Stimulated activated naive CD8-positive, alpha-beta T cell treated with anti-CD3 and anti-CD28 coated beads, Interleukin-15, Interleukin-2, amounts not matched to agents 100 U/mL and 50 U/mL, for 24 hours (primary cell): ENCODE results near the gene UBASH3A.
"Not testable (repeated sequence)": the region's sequence is repeated elsewhere in the genome, so short reads cannot be mapped to it uniquely, and the experiment has no call there.

Source experiments
- ATAC-seq: fragments of 150-1000 bp; cut with Tn5 transposase; one replicate; pipeline ENCODE4 v1.10.0; 2021
- DNase-seq: peaks from one replicate; pipeline ENCODE4 v3.0.0; 2021

The UBASH3A gene

DNA sequence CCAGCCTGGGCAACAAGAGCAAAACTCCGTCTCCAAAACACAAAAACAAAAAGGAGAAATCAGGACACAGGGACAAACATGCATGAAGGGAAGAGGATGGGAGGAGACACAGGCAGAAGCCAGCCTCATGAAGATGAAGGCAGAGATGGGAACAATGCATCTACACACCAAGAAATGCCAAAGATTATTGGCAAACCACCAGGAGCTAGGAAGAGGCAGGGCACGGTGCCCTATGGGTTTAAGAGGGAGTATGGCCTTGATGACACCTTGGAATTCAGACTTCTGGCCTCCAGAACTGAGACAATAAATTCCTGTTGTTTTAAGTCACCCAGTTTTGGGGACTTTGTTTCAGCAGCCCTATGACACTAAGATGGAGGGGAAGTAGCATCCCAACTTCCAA is 13.0 kb upstream of the UBASH3A start:
- ATAC-seq, result no peak
- DNase-seq, result no peak

DNA sequence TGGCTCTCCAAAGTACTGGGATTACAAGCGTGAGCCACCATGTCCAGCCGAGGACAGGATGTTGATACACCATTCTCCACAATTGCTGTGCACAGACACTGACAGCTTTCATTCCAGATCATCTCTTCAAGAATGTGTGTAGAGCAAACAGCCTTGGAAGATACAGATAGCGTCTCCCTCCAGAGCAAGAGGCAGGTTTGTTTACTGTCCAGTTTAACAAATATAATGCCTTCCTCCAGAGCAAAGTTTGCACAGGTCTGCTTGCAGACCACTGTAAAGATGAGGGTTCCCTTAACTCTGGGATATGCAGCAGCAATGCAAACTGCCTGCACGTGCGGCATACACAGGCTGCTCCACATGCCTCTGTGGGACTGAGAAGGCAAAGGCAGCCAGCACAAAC is 12.4 kb upstream of the UBASH3A start:
- ATAC-seq, result no peak

DNA sequence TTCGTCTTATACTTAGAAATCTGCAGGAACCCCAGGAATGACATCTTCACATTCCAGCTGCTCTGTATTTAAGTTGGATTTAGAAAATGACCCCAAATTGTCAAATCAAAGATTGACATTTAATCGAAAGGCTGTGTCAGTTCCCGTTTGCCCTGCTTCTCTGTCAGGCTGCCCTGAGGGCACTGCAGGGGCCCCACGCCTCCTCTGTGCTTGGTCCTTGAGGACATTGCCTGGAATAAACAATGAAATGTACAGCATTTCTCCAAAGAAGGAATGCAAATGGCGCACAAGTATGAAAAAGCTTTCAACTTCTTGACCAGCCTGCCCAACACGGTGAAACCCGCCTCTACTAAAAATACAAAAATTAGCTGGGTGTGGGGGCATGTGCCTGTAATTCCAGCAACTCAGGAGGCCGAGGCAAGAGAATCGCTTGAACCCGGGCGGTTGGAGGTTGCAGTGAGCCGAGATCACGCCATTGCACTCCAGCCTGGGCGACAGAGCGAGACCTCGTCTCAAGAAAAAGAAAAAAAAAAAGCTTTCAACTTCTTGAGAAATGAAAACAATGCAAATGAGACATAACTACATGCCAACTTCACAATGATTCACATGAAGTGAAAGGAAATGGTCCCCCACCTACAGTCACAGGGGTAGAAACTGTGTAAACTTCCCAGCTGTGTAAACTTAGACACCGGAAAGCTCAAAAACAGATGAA is 10.8 kb upstream of the UBASH3A start:
- peak; percentile 97 for ATAC-seq
- no peak for DNase-seq

More for the DNA sequence above, 12.4 kb upstream of the UBASH3A start:
- DNase-seq, result no peak

DNA sequence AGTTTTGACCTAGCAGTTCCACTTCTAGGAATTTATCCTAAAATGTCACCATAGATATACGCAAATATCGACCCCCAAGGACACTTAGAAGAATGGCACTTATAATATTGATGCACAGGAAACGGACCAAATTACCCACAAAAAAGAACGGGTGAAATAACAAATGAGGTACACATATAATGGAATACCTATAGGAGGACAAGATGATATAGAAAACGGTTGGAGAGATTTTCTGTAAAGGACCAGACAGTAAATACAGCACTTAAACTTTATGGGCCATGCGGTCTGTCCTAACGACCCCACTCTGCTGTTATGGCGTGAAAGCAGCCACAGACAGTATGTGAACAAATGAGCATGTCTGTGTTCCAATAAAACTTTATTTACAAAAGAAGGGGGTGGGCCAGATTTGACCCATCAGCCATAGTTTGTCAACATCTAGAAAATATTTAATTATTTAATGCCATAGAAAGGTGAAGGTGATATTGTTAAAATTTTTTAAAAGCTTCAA is 10.2 kb upstream of the UBASH3A start:
- peak; percentile 30 for ATAC-seq
- no peak for DNase-seq

DNA sequence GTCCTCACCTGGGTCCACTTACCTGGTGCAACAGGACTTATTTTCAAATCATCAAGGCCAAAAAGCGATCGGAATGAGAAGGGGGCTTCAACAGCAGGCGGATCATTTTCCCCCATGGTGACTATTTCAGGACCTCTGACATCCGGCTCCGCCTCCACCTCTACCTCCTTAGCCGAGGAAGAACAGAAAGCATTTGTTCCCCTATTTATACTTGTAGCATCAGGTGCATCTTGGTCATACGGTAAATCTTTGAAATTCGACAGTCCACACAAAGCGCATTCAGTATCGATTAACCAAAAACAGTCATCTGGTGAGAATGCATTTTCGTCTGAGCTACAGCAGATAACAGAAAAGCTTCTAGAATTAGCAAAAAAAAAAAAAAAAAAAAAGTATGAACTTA is 8.4 kb upstream of the UBASH3A start:
- ATAC-seq, result no peak
- DNase-seq, result no peak

DNA sequence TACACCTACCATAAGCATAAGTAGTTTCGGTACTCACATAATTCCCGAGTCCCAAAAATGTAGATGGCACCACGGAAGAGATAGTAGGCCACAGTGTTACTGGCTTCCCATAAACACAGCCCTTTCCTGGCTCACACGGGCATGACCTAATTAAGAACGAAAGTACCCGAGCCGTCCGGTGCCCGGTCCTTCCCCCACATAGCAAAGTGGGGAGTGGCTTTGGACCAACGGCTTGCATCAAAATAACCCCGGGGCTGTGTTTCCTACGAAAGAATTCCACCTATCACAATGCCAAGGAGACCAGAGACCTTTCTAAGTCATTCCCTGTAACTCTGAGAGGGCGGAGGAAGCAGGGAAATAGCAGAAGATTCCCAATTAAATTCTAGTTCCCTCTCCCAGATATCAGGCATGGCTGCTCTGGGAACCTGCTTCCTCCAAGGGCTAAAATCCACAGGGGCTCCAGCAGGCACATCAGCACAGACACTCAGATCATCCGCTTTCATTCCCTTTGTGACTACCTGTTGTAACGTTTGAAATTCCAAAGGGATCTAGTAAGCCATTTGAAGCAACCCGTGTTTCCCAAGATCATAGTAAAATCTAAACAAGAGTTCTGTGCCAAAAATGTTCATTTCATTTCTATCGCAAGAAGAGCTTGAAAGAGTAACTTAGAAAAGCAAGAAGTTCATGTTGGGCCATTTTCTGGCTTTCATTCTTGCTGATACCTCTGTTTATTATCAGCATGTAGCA is 7.6 kb upstream of the UBASH3A start, which contains the start of gene TMPRSS3:
TSS of gene TMPRSS3 (minus strand) at position 148 of the 747 bp plus-strand sequence. CDS start 635 bp downstream, outside the sequence.
- ATAC-seq (no peak), DNase-seq (no peak)

DNA sequence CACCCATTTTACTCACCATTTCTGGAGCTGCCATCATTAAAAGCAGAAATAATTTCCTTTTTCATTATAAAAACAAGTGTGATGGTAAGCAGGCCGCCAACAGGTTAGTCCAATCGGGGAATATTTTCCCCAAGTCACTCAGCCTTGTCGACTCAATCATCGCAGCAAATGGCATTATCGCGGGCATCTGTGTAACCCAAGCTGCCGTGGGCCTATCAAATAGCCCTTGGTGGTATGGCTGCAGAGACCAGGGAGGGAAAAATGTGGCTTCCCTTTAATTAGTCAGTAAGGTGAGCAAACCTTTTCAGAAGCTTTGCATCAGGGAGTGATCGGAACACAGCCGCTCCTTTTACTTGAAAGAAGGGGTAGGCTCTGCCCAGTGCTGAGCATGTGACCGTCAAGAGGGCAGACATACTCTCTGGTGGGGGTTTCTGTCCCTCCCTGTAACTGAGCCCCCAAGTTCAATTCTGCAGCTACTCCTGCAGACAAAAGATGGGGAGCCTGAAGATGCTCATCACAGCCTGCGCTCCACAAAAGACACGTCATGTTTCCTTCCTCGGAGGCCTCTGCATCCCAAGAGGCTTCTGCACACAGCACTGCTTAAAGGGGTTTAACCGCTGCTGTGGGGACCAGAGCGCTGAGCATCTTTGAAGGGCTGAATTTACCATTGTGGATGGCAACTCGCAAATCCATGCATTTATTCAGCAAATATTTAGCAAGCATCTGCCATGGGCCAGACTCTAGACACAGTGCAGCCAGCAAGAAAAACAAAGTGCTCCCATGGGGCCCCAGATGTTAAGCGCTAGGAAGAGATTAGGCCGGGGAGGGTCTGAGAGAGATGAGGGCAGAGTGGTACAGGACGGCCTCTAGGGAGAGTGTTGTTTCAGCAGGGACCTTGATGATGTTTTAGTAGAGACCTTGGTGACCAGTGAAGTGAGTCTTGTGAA is 6.6 kb upstream of the UBASH3A start:
- ATAC-seq (no peak), DNase-seq (no peak)

DNA sequence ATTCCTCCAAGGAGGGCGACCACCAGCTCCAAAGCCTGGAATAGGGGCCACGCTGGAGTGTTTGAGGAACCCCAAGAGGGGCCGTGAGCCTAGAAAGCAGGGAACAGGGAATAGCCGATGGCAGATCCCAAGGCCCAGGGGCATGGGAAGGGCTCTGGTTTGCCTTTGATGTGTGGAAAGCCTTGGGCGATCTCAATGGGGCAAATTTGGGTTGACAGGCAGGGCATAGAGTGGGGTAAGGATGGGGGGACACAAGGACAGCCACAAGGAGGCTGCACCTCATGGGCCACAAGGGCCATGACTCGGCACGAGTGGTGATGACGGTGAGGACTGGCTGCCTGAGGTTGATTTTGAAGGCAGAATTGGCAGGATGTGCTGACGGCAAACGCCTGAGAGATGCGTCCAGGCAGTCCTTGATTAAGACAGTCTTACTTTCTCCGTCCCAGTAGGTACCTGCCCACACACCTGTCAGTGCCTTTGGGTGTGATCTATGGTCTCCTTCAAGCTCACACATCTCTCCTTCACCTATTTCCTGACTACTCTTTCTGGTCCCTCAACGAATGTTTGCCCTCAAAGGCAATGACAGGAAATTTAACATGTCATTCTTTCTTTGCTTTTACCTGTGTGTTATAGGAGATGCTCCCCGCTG is 5.8 kb upstream of the UBASH3A start:
- no peak for DNase-seq

DNA sequence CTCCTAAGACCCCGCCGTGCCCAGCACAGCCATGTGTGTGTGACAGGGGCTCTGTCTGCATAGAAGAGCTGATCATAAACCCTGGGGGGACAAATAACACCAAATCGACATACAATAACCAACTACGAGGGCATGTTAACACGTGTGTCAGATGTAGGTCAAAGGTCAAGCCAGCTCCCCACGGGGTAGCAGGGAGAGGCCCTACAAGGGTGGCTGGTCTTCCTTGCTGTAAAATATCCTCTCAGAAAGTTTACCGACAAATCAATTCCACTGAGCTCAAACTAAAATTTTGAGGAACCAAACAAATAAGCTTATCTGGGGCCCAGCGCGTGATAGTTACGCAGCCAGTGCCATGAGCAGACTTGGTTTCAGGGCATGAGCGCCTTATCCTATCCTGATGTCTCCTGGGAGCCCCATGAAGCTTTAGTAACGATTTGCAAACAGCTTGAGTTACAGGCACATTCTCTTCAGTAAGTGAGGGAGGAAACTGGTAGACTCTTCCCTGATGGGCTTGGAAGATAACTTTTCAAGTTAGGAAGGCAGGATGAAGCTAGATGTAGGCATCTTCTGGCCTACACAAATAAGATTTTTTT is 5.2 kb upstream of the UBASH3A start:
- ATAC-seq, result no peak
- DNase-seq, result no peak

More for the DNA sequence above, 5.8 kb upstream of the UBASH3A start:
- no peak for ATAC-seq

DNA sequence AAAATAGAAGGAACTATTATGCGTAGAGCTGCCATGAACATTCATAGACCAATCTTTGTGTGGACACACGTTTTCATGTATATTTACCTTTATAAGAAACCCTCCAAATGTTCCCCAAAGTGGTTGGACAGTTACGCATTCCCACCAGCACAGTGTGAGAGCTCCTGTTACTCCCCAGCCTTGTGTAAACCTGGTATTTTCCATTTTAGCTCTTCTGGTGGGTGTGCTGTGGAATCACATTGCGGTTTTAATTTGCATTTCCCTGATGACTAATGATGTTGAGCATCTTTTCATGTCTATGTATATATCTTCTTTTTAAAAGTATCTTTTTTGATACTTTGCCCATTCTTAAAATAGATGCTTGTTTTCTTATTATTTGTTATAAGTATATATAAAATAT is 3.2 kb upstream of the UBASH3A start:
- ATAC-seq, result peak; percentile 48

DNA sequence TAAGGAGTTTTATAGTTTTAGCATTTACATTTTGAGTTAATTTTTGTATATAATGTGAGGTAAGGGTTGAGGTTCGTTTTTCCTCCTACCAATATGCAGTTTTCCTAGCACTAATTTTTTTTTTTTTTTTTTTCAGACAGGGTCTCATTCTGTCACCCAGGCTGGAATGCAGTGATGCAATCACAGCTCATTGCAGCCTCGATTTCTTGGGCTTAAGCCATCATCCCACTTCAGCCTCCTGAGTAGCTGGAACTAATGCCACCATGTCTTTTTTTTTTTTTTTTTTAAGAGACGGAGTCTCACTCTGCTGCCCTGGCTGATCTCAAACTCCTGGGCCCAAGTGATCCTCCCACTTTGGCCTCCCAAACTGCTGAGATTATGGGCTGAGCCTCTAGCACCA is 2.5 kb upstream of the UBASH3A start:
- ATAC-seq (no peak), DNase-seq (no peak)

More for the DNA sequence above, 3.2 kb upstream of the UBASH3A start:
- no peak for DNase-seq

DNA sequence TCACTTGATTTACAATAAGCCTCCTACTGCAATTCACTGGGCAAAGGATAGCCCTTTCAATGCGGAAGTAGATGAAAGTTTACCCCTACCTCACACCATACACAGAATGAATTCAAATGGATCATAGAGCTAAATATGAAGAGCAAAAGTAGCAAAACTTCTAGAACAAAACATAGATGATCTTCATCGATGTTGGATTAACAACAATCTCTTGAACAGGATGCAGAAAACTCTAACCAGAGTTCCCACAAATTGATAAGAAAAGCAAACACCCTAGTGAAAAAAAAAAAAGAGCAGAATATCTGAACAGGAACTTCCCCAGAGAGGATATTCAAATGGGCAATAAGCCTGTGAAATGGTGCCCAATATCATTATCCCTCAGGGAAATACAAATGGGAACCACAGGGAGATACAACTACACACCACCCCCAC is 1.9 kb upstream of the UBASH3A start:
- ATAC-seq (no peak), DNase-seq (no peak)

DNA sequence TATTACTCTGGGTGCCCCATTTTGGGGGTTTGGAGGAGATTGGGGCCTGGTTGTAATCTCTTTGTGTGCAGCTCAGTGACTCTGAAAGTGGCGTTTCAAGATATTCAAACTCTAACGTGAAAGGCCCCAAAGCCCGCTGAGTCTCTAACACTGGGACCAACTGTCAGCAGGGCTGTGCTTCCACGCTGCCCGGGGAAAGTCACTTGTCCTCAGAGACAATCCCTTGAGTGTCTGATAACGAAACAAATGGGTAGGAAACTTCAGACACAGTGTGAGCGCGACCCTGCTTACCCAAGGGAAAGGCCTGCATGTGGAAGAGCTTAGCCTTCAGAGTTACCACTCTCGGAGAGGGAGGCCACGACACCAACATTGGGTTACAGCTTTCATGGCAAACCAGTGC is 837 bp downstream of the UBASH3A start:
- ATAC-seq (peak; percentile 14), DNase-seq (peak; percentile 51)

DNA sequence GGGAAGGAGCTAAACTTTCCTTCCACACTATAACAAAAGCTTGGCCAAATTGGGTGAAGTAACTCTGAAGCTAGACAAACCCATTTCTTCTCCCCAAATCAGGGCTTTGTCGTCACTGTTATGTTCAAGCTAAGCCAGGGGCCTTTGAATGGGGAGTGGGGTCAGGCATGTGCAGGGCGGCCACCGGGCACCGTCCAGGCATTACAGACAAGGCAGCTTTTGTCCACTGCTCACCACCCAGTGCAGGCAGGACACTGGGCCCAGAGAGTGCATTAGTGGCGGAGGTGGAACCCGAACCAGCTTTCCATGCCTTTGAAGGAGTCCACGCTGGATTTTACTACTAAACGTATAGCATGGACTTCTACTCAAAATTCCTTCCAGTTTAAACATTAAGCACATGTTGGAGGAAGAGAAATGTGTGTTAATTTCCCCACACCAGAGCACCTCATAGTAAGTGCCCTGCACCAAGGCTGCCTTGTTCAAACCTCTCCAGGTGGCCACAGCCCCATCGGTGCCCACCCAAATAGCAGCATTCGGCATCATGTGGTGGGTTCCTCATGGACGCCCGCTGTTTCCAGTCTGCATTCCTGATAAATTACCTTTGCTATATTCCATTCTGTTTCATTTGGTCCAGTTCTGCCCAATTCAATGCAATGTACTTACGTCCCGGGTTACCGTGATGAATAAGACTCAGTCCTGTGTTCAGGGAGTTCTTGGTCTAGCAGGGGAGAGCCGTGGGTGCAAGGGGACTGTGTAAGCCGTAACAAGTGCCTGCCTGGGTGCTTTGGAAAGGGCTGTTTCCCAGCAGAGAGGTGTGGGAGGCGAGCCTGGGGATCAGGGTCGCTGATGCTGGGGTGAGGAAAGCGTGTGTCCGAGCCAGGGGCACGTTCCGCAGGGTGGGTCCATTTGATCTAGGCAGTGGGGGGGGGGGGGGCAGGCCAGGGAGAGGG is 1.6 kb downstream of the UBASH3A start:
- DNase-seq, result peak; percentile 48
- ATAC-seq, result peak; percentile 16

DNA sequence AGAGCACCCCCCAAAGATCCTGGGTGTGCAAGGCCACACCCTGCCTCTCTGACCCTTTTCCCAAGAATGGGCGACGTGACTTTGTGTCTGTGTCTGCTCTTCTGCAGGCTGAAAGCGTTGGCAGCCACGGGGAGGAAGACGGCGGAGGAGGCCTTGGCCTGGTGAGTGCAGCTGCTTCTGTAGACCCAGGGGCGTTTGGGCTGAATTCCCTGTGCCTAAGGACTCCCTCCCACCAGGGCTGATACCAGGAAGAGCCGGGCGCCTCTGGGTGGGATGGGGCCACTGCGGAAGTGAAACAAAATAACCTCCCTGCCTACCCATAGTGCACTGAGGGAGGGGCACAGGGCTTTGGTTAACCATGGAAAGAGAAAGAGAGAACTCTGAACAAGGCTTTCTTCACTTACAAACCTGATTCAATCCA is 2.5 kb downstream of the UBASH3A start:
- DNase-seq (peak; percentile 77), ATAC-seq (peak; percentile 74)

DNA sequence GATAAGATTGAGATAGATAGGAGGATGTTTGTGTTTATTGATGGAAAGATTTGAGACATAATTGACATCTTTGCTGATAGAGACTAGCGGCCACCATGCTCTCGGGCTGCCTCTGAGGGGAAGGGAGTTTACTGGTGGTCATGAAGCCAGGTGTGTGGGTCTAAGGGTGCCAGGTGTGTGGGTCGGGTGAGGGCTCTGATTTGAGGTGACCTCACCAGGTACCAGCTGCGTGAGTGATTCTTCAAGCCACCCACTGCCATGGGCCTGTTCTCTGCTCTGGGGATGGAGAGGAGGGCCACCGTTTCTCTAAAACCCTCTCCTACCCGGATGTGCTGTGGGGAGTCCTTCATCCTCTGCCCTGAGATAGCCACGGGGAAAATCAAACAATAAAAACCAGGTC is 3.2 kb downstream of the UBASH3A start:
- DNase-seq, result no peak
- ATAC-seq, result no peak

DNA sequence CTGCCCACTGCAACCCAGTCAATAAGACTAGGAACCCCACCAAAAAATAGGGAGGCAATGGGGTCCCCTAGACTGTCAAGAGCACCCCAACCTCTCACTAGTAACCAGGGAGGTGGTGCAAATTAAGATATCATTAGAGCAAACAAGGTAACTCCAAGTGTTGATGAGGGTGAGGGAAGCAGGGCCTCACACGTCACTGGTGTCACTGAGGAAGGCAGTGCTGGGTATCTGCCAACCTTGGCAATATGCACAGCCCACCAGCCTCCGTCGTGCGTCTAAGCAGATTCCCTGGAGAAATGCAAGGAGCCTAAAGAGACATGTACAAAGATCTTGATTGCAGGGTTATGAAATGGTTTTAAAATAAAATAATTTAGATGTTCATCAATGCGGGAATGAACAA is 3.8 kb downstream of the UBASH3A start:
- DNase-seq (no peak), ATAC-seq (no peak)

DNA sequence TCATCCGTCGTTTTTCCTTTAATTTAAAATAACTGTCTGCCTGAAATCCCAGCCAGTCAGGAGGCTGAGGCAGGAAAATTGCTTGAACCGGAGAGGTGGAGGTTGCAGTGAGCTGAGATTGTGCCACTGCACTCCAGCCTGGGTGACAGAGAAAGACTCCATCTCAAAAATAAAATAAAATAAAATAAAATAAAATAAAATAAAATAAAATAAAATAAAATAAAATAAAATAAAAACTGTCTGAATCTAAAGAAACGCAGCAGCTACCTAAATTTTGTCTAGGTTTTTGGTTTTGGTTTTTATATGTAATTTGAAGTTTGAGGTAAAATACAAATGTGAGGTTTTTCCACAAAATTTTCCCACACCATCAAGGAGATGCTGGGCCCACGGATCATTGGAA is 5.0 kb downstream of the UBASH3A start:
- ATAC-seq, DNase-seq: not testable (repeated sequence)

DNA sequence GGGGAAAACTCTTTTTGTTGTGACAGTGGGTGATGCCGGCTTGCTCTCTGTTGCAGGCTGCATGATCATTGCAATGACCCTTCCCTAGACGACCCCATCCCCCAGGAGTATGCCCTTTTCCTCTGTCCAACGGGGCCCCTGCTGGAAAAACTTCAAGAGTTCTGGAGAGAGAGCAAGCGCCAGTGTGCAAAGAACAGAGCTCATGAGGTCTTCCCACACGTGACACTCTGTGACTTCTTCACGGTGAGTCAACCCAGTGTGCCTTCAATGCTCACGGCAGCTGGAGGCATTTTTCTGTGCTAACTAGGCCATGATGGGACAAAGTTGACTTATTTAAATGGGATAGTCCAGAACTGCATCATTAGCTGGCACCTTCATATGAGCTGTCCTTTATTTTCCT is 5.7 kb downstream of the UBASH3A start:
- ATAC-seq, result no peak
- no peak for DNase-seq
